ENCODE data around the gene CSAG3.

DNA sequence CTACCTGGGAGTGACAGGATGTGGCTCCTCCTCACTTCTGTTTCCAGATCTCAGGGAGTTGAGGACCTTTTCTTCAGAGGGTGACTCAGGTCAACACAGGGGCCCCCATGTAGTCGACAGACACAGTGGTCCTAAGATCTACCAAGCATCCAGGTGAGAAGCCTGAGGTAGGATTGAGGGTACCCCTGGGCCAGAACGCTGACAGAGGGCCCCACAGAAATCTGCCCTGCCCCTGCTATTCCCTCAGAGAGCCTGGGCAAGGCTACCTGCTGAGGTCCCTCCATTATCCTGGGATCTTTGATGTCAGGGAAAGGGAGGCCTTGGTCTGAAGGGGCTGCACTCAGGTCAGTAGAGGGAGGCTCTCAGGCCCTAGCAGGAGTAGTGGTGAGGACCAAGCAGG, 23.9 kb upstream of the CSAG3 start:
- no peak for TF ChIP-seq CTCF (IDR thresholded peaks at IDR 0.05)
- TF ChIP-seq, protein P1, sequence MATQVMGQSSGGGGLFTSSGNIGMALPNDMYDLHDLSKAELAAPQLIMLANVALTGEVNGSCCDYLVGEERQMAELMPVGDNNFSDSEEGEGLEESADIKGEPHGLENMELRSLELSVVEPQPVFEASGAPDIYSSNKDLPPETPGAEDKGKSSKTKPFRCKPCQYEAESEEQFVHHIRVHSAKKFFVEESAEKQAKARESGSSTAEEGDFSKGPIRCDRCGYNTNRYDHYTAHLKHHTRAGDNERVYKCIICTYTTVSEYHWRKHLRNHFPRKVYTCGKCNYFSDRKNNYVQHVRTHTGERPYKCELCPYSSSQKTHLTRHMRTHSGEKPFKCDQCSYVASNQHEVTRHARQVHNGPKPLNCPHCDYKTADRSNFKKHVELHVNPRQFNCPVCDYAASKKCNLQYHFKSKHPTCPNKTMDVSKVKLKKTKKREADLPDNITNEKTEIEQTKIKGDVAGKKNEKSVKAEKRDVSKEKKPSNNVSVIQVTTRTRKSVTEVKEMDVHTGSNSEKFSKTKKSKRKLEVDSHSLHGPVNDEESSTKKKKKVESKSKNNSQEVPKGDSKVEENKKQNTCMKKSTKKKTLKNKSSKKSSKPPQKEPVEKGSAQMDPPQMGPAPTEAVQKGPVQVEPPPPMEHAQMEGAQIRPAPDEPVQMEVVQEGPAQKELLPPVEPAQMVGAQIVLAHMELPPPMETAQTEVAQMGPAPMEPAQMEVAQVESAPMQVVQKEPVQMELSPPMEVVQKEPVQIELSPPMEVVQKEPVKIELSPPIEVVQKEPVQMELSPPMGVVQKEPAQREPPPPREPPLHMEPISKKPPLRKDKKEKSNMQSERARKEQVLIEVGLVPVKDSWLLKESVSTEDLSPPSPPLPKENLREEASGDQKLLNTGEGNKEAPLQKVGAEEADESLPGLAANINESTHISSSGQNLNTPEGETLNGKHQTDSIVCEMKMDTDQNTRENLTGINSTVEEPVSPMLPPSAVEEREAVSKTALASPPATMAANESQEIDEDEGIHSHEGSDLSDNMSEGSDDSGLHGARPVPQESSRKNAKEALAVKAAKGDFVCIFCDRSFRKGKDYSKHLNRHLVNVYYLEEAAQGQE (IDR thresholded peaks at IDR 0.05; ENCODE audit: insufficient read depth in 1 of 2, low read depth in 2 of 2, low read length in 1 of 2): no peak

All from Panc1 (cell line).